ENCODE measurements around the gene LZTS3. TPM values are rescaled to one million over a fixed set of nuclear protein-coding genes. Genes with fewer than 3 reads are reported as not detected.

LZTS3 gene
- total and polyA plus RNA-seq, 2 of the 13 experiments (the other 11 are each of a cell fraction or from before 2014, with no cell fraction given), result 10.1 to 31.3 TPM

GRCh38 chr20:3115190-3116107, 57.9 kb downstream of the LZTS3 start (continued):
- TF ChIP-seq ZBTB25 (CRISPR knock-in tag; IDR thresholded peaks at IDR 0.05) (0 out of 2 replicates have a peak, but pooled peaks have one; percentile 37), ATF7 (IDR thresholded peaks at IDR 0.05) (no peak), ATF7 (CRISPR knock-in tag; IDR thresholded peaks at IDR 0.05) (peak; percentile 24; the same call in 1 of the 2 replicates), ZNF275 (CRISPR knock-in tag; IDR thresholded peaks at IDR 0.05; ENCODE audit: borderline replicate concordance) (no peak), GATAD2A (CRISPR knock-in tag; IDR thresholded peaks at IDR 0.05) (peak; percentile 50; the same call in 1 of the 2 replicates), ZFYVE20 (CRISPR knock-in tag; IDR thresholded peaks at IDR 0.05; ENCODE audit: borderline replicate concordance, low read depth) (no peak), ZNF691 (CRISPR knock-in tag; IDR thresholded peaks at IDR 0.05; ENCODE audit: borderline replicate concordance, low read depth) (peak; percentile 90), ZNF350 (CRISPR knock-in tag; IDR thresholded peaks at IDR 0.05; ENCODE audit: borderline replicate concordance, low read depth) (peak; percentile 55; the same call in 1 of the 2 replicates), ZNF280D (CRISPR knock-in tag; IDR thresholded peaks at IDR 0.05) (0 out of 2 replicates have a peak, but pooled peaks have one; percentile 70), ZNF788 (CRISPR knock-in tag; IDR thresholded peaks at IDR 0.05; ENCODE audit: borderline replicate concordance) (peak; percentile 59; the same call in 1 of the 2 replicates), HOXA3 (CRISPR knock-in tag; IDR thresholded peaks at IDR 0.05) (peak; percentile 50), ZSCAN31 (CRISPR knock-in tag; IDR thresholded peaks at IDR 0.05; ENCODE audit: low read depth) (0 out of 2 replicates have a peak, but pooled peaks have one; percentile 42), ARID4A (CRISPR knock-in tag; IDR thresholded peaks at IDR 0.05; ENCODE audit: borderline replicate concordance) (peak; percentile 59), ZNF230 (CRISPR knock-in tag; IDR thresholded peaks at IDR 0.05) (peak; percentile 78; the same call in 1 of the 2 replicates), ATF1 (CRISPR knock-in tag; IDR thresholded peaks at IDR 0.05) (no peak)
